Endothelial cell of umbilical vein (primary cell): ENCODE results near the gene CRACR2B.

Source experiments
- CTCF ChIP-seq, 2 donors: IDR thresholded peaks; 1 replicate in 1 of 2; 2 replicates in 1 of 2; pipeline ENCODE4 v1.5.1; 2011; ENCODE audit warnings: low read length in 2 of 2, mild to moderate bottlenecking in 2 of 2, moderate library complexity in 2 of 2, control low read depth in 1 of 2, inconsistent platforms in 1 of 2, low read depth in 1 of 2; ENCODE audit not compliant: insufficient read depth in 1 of 2; ENCODE audit errors: extremely low read depth in 1 of 2
- EZH2 ChIP-seq: IDR thresholded peaks from 2 replicates; pipeline ENCODE4 v1.6.1; 2012; ENCODE audit warnings: borderline replicate concordance, low read depth, mild to moderate bottlenecking, moderate library complexity, low read length, inconsistent platforms; ENCODE audit not compliant: severe bottlenecking
- POLR2A ChIP-seq: IDR thresholded peaks from 2 replicates; pipeline ENCODE4 v1.6.1; 2012; ENCODE audit warnings: low read depth, mild to moderate bottlenecking, control low read depth, low read length
- POLR2AphosphoS5 ChIP-seq: IDR thresholded peaks from 2 replicates; pipeline ENCODE4 v1.6.1; 2012; ENCODE audit warnings: low read depth, mild to moderate bottlenecking, control low read depth, low read length, moderate library complexity; ENCODE audit not compliant: insufficient read depth
- TF ChIP-seq, protein P1 (sequence below): IDR thresholded peaks from 2 replicates; pipeline ENCODE4 v1.6.1; 2011; ENCODE audit not compliant: insufficient read depth, insufficient read length

- TF ChIP-seq CTCF (IDR thresholded peaks at IDR 0.05; ENCODE audit: extremely low read depth in 1 of 2, insufficient read depth in 1 of 2, low read depth in 1 of 2, low read length in 2 of 2) (no peak), POLR2AphosphoS5 (no peak), POLR2A (peak; percentile 5), EZH2 (no peak)
- TF ChIP-seq, protein P1, sequence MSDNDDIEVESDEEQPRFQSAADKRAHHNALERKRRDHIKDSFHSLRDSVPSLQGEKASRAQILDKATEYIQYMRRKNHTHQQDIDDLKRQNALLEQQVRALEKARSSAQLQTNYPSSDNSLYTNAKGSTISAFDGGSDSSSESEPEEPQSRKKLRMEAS = no peak
These were observed 41.3 kb upstream of the CRACR2B start for GRCh38 chr11:786235-787083.
